NCI-H460 (cell line): Measurements from ENCODE around the gene ZBTB16. TPM values are rescaled to one million over a fixed set of nuclear protein-coding genes. Genes with fewer than 3 reads are reported as not detected.

ENCODE experiments used
- DNase-seq: peaks from one replicate; pipeline ENCODE4 v3.0.0-alpha.2; 2016; ENCODE audit warnings: low read depth; ENCODE audit errors: extremely low read depth
- total RNA-seq: library from RNA; depleted of rRNA; stranded (reverse); fragments of >200 nt; shearing (Covaris generic); gene quantifications from 2 replicates; pipeline ENCODE4 v1.2.3, GENCODE V29; 2014

Gene ZBTB16
- total RNA-seq, 1 experiment from 2014 or later, result not detected

GRCh38 chr11:114063149-114063828, 3.8 kb downstream of the ZBTB16 start:
- no peak for DNase-seq

- DNase-seq, result no peak
Measured at GRCh38 chr11:114063829-114064201, 4.3 kb downstream of the ZBTB16 start.

- no peak for DNase-seq
Measured at GRCh38 chr11:114064216-114064615, 4.7 kb downstream of the ZBTB16 start.

- no peak for DNase-seq
Measured at GRCh38 chr11:114065094-114065493, 5.6 kb downstream of the ZBTB16 start.

DNA sequence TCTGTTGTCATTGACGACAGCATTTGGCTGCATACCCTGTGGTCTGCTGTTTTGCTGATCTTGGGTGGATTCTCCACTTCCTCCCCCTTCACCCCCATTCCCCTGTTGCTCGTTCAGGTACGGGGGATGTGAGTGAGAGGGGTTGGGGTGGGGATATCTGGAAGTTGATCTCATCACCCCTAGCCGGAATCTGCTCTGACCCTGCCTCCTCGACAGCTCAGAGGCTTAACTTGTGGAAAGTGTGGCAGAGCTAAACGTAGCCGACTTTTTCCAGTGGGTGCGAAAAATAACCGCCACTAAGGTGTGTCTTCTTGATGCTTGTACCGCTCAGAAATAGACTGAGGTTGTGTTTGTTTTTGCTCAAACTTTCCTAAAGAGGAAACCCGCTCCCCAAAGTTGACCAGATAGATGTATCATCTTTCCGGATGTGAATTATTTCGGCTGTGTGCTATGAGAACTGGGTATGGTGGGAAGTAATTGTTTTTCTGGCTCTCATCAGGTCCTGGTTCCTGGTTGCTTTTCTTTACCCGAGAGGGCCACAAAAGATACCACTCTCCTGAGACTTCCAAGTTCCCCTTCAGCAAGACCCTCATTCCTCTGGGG, 6.6 kb downstream of the ZBTB16 start:
- no peak for DNase-seq

DNA sequence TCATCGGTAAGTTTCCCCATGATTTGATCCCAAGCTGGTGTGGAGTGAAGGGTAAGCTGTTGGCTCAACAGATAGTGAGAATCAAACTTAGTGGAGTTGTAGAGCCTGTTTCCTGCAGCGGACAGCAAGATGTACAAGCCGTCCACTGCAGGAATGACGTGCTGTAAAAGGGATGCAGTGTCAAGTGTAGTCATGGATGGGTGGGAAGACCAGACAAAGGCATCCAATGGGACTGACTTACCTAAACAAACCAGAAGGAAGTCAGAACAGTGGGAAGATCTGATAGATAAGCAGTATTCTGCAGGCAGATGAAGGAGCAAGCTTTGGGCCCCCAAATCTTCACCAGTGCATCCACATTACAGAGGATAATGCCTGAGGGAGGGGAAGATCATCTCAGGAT, 8.8 kb downstream of the ZBTB16 start:
- DNase-seq, result no peak

DNA sequence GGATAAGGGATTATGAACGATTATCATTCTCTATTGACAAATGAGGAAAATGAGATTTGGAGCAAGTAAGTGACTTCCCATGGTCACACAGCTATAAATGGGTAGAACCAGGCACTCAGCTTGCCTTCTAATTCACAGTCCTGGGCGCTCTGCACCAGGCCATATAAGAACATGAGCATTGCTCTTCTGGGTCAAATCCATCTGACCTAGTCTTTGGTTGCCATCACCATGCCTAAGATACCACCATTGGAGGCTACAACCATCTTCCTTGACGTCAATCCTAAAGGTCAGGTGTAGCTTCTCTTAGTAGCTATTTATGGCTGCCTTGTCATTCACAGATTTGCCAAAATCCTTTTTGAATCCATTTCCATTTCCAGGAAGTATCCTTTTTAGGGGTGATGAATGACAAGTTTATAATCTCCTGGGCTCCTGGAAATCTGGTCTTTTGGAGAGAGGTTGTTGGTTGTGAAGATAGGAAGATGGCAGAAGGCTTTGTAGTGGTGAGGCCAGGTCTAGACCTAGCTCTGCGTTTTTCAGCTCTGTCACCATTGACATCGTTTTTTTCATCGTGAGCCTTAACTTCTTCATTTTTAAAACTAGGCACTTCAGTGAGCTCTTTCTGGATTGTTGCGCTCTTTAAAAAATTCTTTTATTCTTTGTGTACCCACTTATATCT, 11.1 kb downstream of the ZBTB16 start:
- no peak for DNase-seq

- DNase-seq, result no peak
Measured at GRCh38 chr11:114073007-114073827, 13.7 kb downstream of the ZBTB16 start.

- DNase-seq, result no peak
Measured at GRCh38 chr11:114073828-114074381, 14.4 kb downstream of the ZBTB16 start.

- DNase-seq, result no peak
Measured at GRCh38 chr11:114074546-114075343, 15.2 kb downstream of the ZBTB16 start.

DNA sequence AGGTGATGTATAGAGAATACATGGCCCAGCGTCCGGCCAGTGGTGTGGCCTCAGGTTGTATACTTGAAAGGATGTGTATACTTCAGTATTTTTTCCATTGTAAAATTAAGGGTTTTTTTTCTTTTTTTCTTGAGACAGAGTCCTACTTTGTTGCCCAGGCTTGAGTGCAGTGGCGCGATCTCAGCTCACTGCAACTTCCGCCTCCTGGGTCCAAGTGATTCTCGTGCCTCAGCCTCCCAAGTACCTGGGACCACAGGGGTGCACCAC, 15.8 kb downstream of the ZBTB16 start:
- DNase-seq, result no peak

DNA sequence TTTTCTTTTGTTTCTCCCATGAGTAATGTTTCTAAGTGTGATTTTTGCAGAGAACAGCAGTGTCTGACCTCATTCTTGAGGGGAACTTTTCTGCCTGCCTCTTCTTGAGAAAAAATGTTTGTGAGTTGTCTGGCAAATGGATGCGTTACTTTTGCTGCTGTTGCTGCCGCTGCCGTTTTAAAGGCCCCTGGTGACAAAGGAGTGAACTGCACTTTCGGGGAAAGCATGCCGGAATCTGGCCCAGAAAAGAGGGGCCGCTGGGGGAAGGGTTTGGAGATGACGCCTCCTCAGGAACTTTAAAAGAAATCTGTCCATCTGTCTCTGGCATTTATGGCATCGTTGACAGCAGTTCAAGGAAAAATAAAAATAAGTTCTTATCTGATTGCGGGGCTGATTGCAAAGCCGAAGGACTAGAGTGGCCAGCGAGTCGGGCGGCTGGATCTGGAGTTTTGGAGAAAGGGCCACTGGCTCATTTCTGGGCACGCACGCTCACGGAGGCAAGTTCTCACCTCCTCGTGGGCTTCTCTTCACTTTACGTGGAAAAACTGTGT, 16.5 kb downstream of the ZBTB16 start:
- DNase-seq, result no peak

- no peak for DNase-seq
Measured at GRCh38 chr11:114076921-114077331, 17.4 kb downstream of the ZBTB16 start.

- no peak for DNase-seq
Measured at GRCh38 chr11:114077482-114078305, 18.2 kb downstream of the ZBTB16 start.

GRCh38 chr11:114078423-114078822, 18.9 kb downstream of the ZBTB16 start:
- no peak for DNase-seq

DNA sequence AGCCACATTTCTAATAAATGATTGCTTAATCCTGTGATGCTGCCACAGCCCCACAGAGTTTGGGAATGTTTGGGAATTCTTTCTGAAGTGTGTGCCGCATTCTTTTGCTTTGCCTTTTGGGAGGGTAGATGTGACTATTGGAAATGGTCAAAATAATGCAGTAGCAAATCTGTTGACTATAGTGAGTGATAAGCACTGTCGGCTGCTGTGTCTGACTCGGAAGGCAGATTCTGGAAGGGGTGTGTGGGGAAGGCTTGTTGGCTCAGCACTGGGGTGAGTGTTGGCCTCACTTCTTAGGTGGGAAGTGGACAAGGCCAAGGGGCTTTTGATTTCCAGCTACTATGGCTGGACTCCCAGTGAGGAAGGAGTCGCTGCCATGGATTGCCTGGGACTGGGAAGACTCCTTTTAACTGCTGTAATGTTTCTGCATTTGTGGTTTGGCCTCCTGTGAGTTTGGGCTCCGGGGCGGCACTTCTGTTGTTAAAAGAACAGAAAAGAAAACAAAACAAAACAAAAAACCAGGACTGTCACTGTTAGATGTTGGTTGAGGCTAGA, 20.1 kb downstream of the ZBTB16 start:
- DNase-seq, result no peak

DNA sequence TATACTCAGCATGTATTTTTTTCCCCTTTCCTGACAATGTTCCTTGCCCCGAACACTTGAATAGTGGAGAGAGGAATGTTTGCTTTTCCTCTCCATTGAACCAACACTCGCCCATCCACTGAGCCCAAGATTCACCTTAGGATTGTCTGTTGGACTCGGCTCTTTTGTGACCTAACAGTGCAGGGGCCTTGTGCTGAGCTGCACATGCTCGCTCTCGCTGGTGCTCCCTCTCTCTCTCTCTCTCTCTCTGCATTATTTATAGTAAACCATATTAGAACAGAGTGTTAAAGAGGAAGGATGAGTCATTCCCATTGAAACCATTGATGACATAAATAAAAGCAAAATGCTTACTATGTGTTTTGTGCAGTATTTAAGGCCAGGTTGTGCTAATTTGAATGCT, 20.7 kb downstream of the ZBTB16 start:
- no peak for DNase-seq

DNA sequence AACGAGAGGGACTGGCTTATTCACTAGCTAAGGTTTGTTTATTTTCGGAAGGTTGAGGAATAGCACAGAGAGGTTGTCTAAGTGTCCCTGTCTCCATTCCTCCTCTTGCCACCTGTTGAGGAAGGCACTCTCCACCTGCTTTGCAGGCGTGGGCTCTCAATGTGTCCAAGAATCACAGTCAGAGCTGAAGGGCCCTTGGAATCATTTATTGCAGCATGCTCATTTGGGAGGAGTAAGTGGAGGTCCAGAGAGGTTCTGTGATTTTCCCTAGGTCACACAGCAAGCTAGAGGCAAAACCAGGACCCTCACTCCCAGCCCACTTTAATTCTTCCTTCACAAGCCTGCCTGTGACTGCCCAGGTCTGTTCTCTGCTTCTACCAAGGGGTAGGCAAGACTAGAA, 21.3 kb downstream of the ZBTB16 start:
- no peak for DNase-seq
